ENCODE measurements around the gene SH3BP4.
A peak's percentile ranks its signal among the peaks of the same experiment; 100 is the strongest.

The SH3BP4 gene

GRCh38 chr2:234947556-234947955 is 4.3 kb upstream of the SH3BP4 start:
- no peak for DNase-seq (ENCODE audit: low spot score)

- no peak for DNase-seq (ENCODE audit: low spot score)
These were observed 1.9 kb upstream of the SH3BP4 start for GRCh38 chr2:234949762-234950434.

GRCh38 chr2:234950435-234950729 is 1.4 kb upstream of the SH3BP4 start:
- no peak for DNase-seq (ENCODE audit: low spot score)

- peak; percentile 28 for DNase-seq (ENCODE audit: low spot score)
These were observed 820 bp upstream of the SH3BP4 start for GRCh38 chr2:234950730-234951663.

GRCh38 chr2:234952270-234953115 is 676 bp downstream of the SH3BP4 start:
- peak; percentile 66 for DNase-seq (ENCODE audit: low spot score)

- DNase-seq (ENCODE audit: low spot score) = no peak
These were observed 1.6 kb downstream of the SH3BP4 start for GRCh38 chr2:234953116-234954031.

- no peak for DNase-seq (ENCODE audit: low spot score)
These were observed 2.8 kb downstream of the SH3BP4 start for GRCh38 chr2:234954551-234954992.

GRCh38 chr2:234955091-234955591 is 3.3 kb downstream of the SH3BP4 start:
- DNase-seq (ENCODE audit: low spot score) = no peak

- DNase-seq (ENCODE audit: low spot score) = no peak
These were observed 4.2 kb downstream of the SH3BP4 start for GRCh38 chr2:234955971-234956509.

- DNase-seq (ENCODE audit: low spot score) = no peak
These were observed 6.0 kb downstream of the SH3BP4 start for GRCh38 chr2:234957834-234958135.

- DNase-seq (ENCODE audit: low spot score) = no peak
These were observed 6.5 kb downstream of the SH3BP4 start for GRCh38 chr2:234958311-234958710.

GRCh38 chr2:234958746-234959395 is 7.1 kb downstream of the SH3BP4 start:
- no peak for DNase-seq (ENCODE audit: low spot score)

GRCh38 chr2:234960175-234961088 is 8.6 kb downstream of the SH3BP4 start:
- no peak for DNase-seq (ENCODE audit: low spot score)

- DNase-seq (ENCODE audit: low spot score) = no peak
These were observed 10.0 kb downstream of the SH3BP4 start for GRCh38 chr2:234961784-234962183.

GRCh38 chr2:234963773-234964615 is 12.2 kb downstream of the SH3BP4 start:
- no peak for DNase-seq (ENCODE audit: low spot score)

- DNase-seq (ENCODE audit: low spot score) = no peak
These were observed 13.0 kb downstream of the SH3BP4 start for GRCh38 chr2:234964631-234965461.

- no peak for DNase-seq (ENCODE audit: low spot score)
These were observed 14.5 kb downstream of the SH3BP4 start for GRCh38 chr2:234966340-234966739.
